DLD1 (cell line): ENCODE data around the gene SPATA21.

Experiments
- in situ Hi-C: cut with HindIII; loops from 2 replicates; pipeline ENCODE4 v1.10.0; 2017; ENCODE audit warnings: low sequenced_read_pairs

Gene SPATA21

GRCh38 chr1:16422041-16422440, 15.2 kb downstream of the SPATA21 start:
- in situ Hi-C loops, result no loop called here

- in situ Hi-C loops, result no loop called here
Measured at GRCh38 chr1:16421201-16421600, 16.0 kb downstream of the SPATA21 start.

- in situ Hi-C loops, result no loop called here
Measured at GRCh38 chr1:16420424-16421118, 16.7 kb downstream of the SPATA21 start.

GRCh38 chr1:16418823-16419425, 18.3 kb downstream of the SPATA21 start:
- in situ Hi-C loops, result no loop called here

- in situ Hi-C loops, result no loop called here
Measured at GRCh38 chr1:16413191-16413590, 24.0 kb downstream of the SPATA21 start.

GRCh38 chr1:16410803-16411202, 26.4 kb downstream of the SPATA21 start:
- in situ Hi-C loops, result no loop called here

- in situ Hi-C loops, result no loop called here
Measured at GRCh38 chr1:16409536-16410152, 27.6 kb downstream of the SPATA21 start.

GRCh38 chr1:16406868-16407267, 30.4 kb downstream of the SPATA21 start:
- in situ Hi-C loops, result no loop called here

- in situ Hi-C loops, result no loop called here
Measured at GRCh38 chr1:16405441-16405840, 31.8 kb downstream of the SPATA21 start.

- in situ Hi-C loops, result no loop called here
Measured at GRCh38 chr1:16402742-16403141, 34.5 kb downstream of the SPATA21 start.

GRCh38 chr1:16398371-16398953, 38.8 kb downstream of the SPATA21 start:
- in situ Hi-C loops, result no loop called here

GRCh38 chr1:16397120-16397519, 40.1 kb downstream of the SPATA21 start:
- in situ Hi-C loops, result no loop called here

- in situ Hi-C loops, result no loop called here
Measured at GRCh38 chr1:16396591-16396990, 40.6 kb downstream of the SPATA21 start.

GRCh38 chr1:16394977-16395376, 42.2 kb downstream of the SPATA21 start:
- in situ Hi-C loops, result no loop called here

GRCh38 chr1:16393570-16394521, 43.4 kb downstream of the SPATA21 start:
- in situ Hi-C loops, result no loop called here

GRCh38 chr1:16392740-16393569, 44.3 kb downstream of the SPATA21 start:
- in situ Hi-C loops, result no loop called here

GRCh38 chr1:16391411-16391810, 45.8 kb downstream of the SPATA21 start:
- in situ Hi-C loops, result no loop called here

- in situ Hi-C loops, result loop anchor here (5.0 kb wide), 1 partner anchor 45 kb away; no protein-coding TSS in a partner anchor
Measured at GRCh38 chr1:16387201-16388188, 49.7 kb downstream of the SPATA21 start.
